Mammary epithelial cell (primary cell): ENCODE measurements around the gene MYO15B.

Experiments used
- CTCF ChIP-seq, 2 donors: IDR thresholded peaks in 1 of 2; conservative IDR thresholded peaks in 1 of 2; 2 replicates each; pipeline ENCODE4 v1.5.1; 2011 to 2012; ENCODE audit warnings: inconsistent platforms in 2 of 2, low read length in 2 of 2, mild to moderate bottlenecking in 2 of 2, control low read depth in 1 of 2, low read depth in 1 of 2; ENCODE audit not compliant: insufficient read depth in 1 of 2; ENCODE audit errors: extremely low read depth in 1 of 2
- EZH2 ChIP-seq: IDR thresholded peaks from 2 replicates; pipeline ENCODE4 v1.6.1; 2012; ENCODE audit warnings: low read length, inconsistent platforms, borderline replicate concordance

- TF ChIP-seq CTCF (conservative IDR thresholded peaks at IDR 0.05 in 1 of 2, IDR thresholded peaks at IDR 0.05 in 1 of 2; ENCODE audit: extremely low read depth in 1 of 2, insufficient read depth in 1 of 2, low read depth in 1 of 2, low read length in 2 of 2): no peak
- TF ChIP-seq EZH2: no peak
These were observed 38.1 kb upstream of the MYO15B start for GRCh38 chr17:75549246-75550138.
